ENCODE data around the gene MYOG. TPM values are rescaled to one million over a fixed set of nuclear protein-coding genes. Genes with fewer than 3 reads are reported as not detected.

Gene MYOG
- total RNA-seq, 2 experiments from 2014 or later = not detected

DNA sequence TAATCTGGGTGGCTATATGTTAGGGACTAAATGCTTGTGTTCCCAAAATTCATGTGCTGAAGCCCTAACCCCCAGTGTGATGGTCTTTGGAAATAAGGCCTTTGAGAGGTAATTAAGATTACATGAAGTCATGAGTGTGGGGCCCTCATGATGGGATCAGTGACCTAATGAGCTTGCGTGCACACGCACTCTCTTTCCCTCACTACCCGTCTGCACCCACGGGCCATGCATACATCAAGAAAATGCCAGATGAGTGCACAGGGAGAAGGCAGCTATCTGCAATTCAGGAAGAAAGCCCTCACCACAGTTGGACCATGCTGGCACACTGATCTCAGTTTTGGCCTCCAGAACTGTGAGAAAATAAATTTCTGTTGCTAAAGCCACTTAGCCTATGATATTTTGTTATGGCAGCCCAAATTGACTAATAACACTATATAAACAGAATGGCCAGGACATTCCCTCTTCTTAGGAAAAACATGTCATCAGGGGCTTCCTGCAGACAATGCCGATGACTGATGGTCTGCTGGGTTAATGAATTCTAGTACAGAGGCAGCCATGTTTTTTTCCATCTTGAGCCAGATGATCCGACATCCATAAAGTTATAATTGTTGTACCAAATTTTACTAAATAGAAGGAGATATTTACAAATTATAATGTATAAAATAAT, 18.1 kb upstream of the MYOG start:
- ChIA-PET POLR2A (no interaction called here), CTCF (no interaction called here)
- no peak overlapping the region for H3K4me3 Mint-ChIP-seq
- no peaks in the 10 kb centered on the region for H3K4me1 Mint-ChIP-seq
- DNase-seq = no peak
- H3K9me3 Mint-ChIP-seq = no peaks in the 10 kb centered on the region
- no peak overlapping the region for H3K27ac Mint-ChIP-seq
- H3K36me3 Mint-ChIP-seq (ENCODE audit: low read depth) = no peaks in the 10 kb centered on the region
- H3K27me3 Mint-ChIP-seq = peaks cover 31% of the 10 kb centered on the region

GRCh38 chr1:203103216-203103615, 17.4 kb upstream of the MYOG start:
- H3K27ac Mint-ChIP-seq = no peak overlapping the region
- CTCF ChIA-PET = no interaction called here
- H3K4me1 Mint-ChIP-seq = no peaks in the 10 kb centered on the region
- H3K36me3 Mint-ChIP-seq (ENCODE audit: low read depth) = no peaks in the 10 kb centered on the region
- H3K4me3 Mint-ChIP-seq = no peak overlapping the region
- H3K9me3 Mint-ChIP-seq = no peaks in the 10 kb centered on the region
- no peak for DNase-seq
- peaks cover 25% of the 10 kb centered on the region for H3K27me3 Mint-ChIP-seq
- POLR2A ChIA-PET = no interaction called here

- H3K4me3 Mint-ChIP-seq = no peak overlapping the region
- ChIA-PET CTCF (no interaction called here), POLR2A (interaction anchor here (0.8 kb wide), 1 partner anchor 355 kb away, joined by 3 read pairs; no protein-coding TSS in a partner anchor)
- no peaks in the 10 kb centered on the region for H3K36me3 Mint-ChIP-seq (ENCODE audit: low read depth)
- H3K27me3 Mint-ChIP-seq = peaks cover 18% of the 10 kb centered on the region
- no peaks in the 10 kb centered on the region for H3K9me3 Mint-ChIP-seq
- no peaks in the 10 kb centered on the region for H3K4me1 Mint-ChIP-seq
- H3K27ac Mint-ChIP-seq = no peak overlapping the region
- DNase-seq = no peak
These were observed 16.2 kb upstream of the MYOG start for GRCh38 chr1:203101813-203102634.

DNA sequence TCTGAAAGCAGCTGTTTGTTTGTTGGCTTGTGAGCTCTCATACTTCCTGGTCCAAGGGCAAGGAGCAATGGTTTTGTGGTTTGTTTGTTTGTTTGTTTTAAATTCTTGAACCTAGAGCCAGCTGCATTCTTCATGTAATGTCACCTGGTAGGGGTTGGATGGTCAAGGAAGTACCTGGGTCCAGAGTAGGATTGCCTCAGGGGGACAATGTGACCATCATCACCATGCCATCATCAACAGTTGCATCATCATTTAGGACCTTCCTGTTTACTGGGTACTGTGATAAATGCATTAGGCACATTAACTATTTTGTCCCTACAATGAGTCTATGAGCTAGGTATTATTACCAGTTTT, 14.7 kb upstream of the MYOG start:
- H3K4me1 Mint-ChIP-seq = no peaks in the 10 kb centered on the region
- H3K4me3 Mint-ChIP-seq = no peak overlapping the region
- no peaks in the 10 kb centered on the region for H3K36me3 Mint-ChIP-seq (ENCODE audit: low read depth)
- ChIA-PET CTCF (no interaction called here), POLR2A (interaction anchor here (0.6 kb wide), 1 partner anchor 785 kb away, joined by 3 read pairs; no protein-coding TSS in a partner anchor)
- no peak for DNase-seq
- H3K27me3 Mint-ChIP-seq = peaks cover 20% of the 10 kb centered on the region
- H3K27ac Mint-ChIP-seq = no peak overlapping the region
- H3K9me3 Mint-ChIP-seq = no peaks in the 10 kb centered on the region

DNA sequence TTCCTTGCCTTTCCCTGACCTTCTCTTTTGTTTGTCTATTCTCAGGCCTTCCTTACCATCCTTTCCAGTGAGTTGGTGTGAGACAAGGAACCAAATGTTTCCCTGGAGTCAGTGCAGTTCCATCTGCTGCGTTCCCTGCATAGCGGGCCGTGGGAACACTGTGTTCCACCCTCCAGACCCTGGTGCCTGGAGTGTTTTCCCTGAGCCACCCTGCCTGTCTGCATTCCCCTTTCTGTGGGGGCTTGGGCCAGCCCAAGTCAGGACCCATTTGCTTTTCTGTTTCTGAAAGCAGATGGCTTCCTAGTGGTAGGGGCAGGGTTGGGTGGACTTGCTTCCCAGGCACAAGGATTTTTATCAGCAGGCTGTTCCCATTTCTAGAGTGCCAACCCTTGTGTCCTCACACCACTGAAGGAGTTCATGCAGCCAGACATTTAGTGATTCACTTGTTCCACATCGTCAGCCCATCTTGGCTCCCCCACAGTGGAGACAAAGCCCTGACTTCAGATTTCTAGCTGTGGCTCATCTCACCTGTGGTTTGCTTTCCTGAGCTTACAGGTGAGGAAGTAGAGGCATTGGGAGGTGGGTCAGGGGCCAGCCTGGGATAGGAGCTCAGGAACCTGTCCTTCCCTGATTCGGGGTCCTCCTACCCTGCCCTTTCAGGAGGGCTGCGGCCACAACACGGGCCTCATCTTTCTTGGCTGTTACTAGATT, 14.1 kb upstream of the MYOG start:
- DNase-seq = no peak
- POLR2A ChIA-PET = interaction anchor here (0.6 kb wide), 1 partner anchor 786 kb away, joined by 3 read pairs; no protein-coding TSS in a partner anchor
- H3K4me1 Mint-ChIP-seq = no peaks in the 10 kb centered on the region
- CTCF ChIA-PET = no interaction called here
- no peak overlapping the region for H3K4me3 Mint-ChIP-seq
- peaks cover 3% of the 10 kb centered on the region for H3K9me3 Mint-ChIP-seq
- peaks cover 20% of the 10 kb centered on the region for H3K27me3 Mint-ChIP-seq
- no peak overlapping the region for H3K27ac Mint-ChIP-seq
- peaks cover 4% of the 10 kb centered on the region for H3K36me3 Mint-ChIP-seq (ENCODE audit: low read depth)

DNA sequence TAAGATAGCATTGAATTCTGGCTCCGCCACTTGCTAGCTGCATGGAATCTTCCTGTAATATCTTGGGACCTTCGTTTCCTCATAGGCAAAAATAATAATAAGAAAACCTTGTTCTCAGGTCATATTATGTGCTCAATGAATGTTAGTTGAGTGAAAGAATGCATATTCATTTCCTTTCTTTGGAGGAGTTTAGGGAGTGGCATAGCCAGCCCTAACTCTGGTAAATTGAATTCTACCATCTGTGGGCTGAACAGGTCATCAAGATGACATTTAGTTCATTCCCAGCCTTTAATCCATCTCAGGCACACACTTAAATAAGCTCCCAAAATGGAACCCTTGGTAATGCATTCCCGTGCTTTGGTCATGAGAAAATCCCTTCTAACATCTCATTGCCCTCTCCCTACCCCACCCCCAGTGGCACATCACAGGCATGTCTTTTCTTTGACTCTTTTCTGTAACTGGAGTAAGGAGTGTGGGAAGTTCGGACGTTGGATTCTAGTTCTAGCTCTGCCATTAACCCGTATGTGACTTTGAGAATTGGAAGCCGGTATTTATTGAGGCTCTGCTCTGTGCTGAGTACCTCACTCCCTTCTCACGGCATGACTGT, 13.2 kb upstream of the MYOG start:
- ChIA-PET CTCF (interaction anchor here (0.7 to 1.2 kb wide), 2 partner anchors 14 to 59 kb away, joined by 3 read pairs; no protein-coding TSS in a partner anchor), POLR2A (no interaction called here)
- Mint-ChIP-seq H3K4me3 (no peak overlapping the region), H3K9me3 (peaks cover 10% of the 10 kb centered on the region), H3K27me3 (peaks cover 27% of the 10 kb centered on the region), H3K4me1 (no peaks in the 10 kb centered on the region), H3K27ac (no peak overlapping the region), H3K36me3 (ENCODE audit: low read depth) (peaks cover 6% of the 10 kb centered on the region)
- DNase-seq = no peak

- Mint-ChIP-seq H3K9me3 (peaks cover 10% of the 10 kb centered on the region), H3K27ac (no peak overlapping the region), H3K4me1 (no peaks in the 10 kb centered on the region), H3K4me3 (no peak overlapping the region), H3K27me3 (peaks cover 27% of the 10 kb centered on the region), H3K36me3 (ENCODE audit: low read depth) (peaks cover 6% of the 10 kb centered on the region)
- no peak for DNase-seq
- ChIA-PET CTCF (interaction anchor here (1.2 kb wide), 1 partner anchor 13 kb away, joined by 3 read pairs; no protein-coding TSS in a partner anchor), POLR2A (no interaction called here)
These were observed 12.6 kb upstream of the MYOG start for GRCh38 chr1:203098445-203098844.

- ChIA-PET POLR2A (no interaction called here), CTCF (no interaction called here)
- no peak for DNase-seq
- Mint-ChIP-seq H3K36me3 (ENCODE audit: low read depth) (peaks cover 6% of the 10 kb centered on the region), H3K27me3 (peaks cover 25% of the 10 kb centered on the region), H3K9me3 (peaks cover 10% of the 10 kb centered on the region), H3K4me3 (no peak overlapping the region), H3K27ac (no peak overlapping the region), H3K4me1 (no peaks in the 10 kb centered on the region)
These were observed 11.2 kb upstream of the MYOG start for GRCh38 chr1:203097001-203097400.

- Mint-ChIP-seq H3K9me3 (peaks cover 10% of the 10 kb centered on the region), H3K4me3 (no peak overlapping the region), H3K36me3 (ENCODE audit: low read depth) (peaks cover 6% of the 10 kb centered on the region), H3K27ac (no peak overlapping the region), H3K4me1 (no peaks in the 10 kb centered on the region), H3K27me3 (peaks cover 25% of the 10 kb centered on the region)
- DNase-seq = no peak
- POLR2A ChIA-PET = no interaction called here
- CTCF ChIA-PET = no interaction called here
These were observed 10.8 kb upstream of the MYOG start for GRCh38 chr1:203096566-203096965.

- CTCF ChIA-PET = no interaction called here
- H3K4me1 Mint-ChIP-seq = no peaks in the 10 kb centered on the region
- peaks cover 10% of the 10 kb centered on the region for H3K9me3 Mint-ChIP-seq
- no peak overlapping the region for H3K4me3 Mint-ChIP-seq
- H3K27ac Mint-ChIP-seq = no peak overlapping the region
- POLR2A ChIA-PET = no interaction called here
- DNase-seq = no peak
- H3K27me3 Mint-ChIP-seq = peaks cover 25% of the 10 kb centered on the region
- H3K36me3 Mint-ChIP-seq (ENCODE audit: low read depth) = peaks cover 6% of the 10 kb centered on the region
These were observed 9.4 kb upstream of the MYOG start for GRCh38 chr1:203095061-203095690.

GRCh38 chr1:203093754-203094410, 8.1 kb upstream of the MYOG start:
- H3K27ac Mint-ChIP-seq = no peak overlapping the region
- no peak for DNase-seq
- no peaks in the 10 kb centered on the region for H3K4me1 Mint-ChIP-seq
- H3K36me3 Mint-ChIP-seq (ENCODE audit: low read depth) = peaks cover 6% of the 10 kb centered on the region
- H3K9me3 Mint-ChIP-seq = peaks cover 10% of the 10 kb centered on the region
- ChIA-PET POLR2A (no interaction called here), CTCF (no interaction called here)
- peaks cover 24% of the 10 kb centered on the region for H3K27me3 Mint-ChIP-seq
- no peak overlapping the region for H3K4me3 Mint-ChIP-seq

DNA sequence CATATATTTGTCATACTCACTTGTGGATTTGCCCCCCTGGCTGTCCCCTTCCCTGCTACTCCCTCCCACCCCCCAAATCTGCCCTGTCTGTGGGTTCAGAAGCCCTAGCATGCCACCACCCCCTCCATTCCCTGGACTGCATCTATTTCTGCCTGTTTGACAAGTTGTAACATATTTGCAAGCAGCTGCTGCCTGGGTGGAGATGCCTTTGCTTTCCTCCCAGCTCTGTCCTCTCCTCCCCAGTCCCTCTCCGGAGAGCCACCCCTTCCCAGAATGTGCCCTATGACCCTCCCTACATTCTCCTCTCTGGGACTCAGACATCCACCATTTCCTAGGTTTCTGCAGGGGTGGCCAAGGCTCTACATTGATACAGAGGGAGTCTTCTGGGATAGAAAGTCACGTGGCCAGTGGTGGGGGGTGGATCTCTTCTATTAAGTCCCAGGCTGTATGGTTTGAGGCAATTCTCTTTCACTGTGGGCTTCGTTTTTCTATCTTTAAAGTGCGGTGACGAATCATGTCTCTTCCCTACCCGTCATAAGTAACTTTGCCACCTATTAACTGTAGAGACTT, 6.0 kb upstream of the MYOG start:
- peaks cover 23% of the 10 kb centered on the region for H3K27me3 Mint-ChIP-seq
- H3K4me1 Mint-ChIP-seq = no peaks in the 10 kb centered on the region
- no peak overlapping the region for H3K4me3 Mint-ChIP-seq
- ChIA-PET POLR2A (no interaction called here), CTCF (no interaction called here)
- H3K9me3 Mint-ChIP-seq = peaks cover 10% of the 10 kb centered on the region
- DNase-seq = no peak
- H3K36me3 Mint-ChIP-seq (ENCODE audit: low read depth) = peaks cover 6% of the 10 kb centered on the region
- H3K27ac Mint-ChIP-seq = no peak overlapping the region
